Tibial nerve (tissue), 4 donors: ENCODE data around the gene ABCA6. TPM values are rescaled to one million over a fixed set of nuclear protein-coding genes. Genes with fewer than 3 reads are reported as not detected.

ENCODE experiments used
- DNase-seq, 2 donors: peaks; one replicate each; pipeline ENCODE4 v3.0.0-alpha.2; 2019; ENCODE audit warnings: low spot score in 2 of 2
- H3K27ac ChIP-seq, 4 donors: fragments of 200-600 bp; sonication (generic) in 3 of 4; one replicate each; pipeline ENCODE4 v1.5.1; 2017 to 2019; ENCODE audit warnings: mild to moderate bottlenecking in 1 of 4
- H3K27me3 ChIP-seq, 2 donors: fragments of 200-600 bp; sonication (generic) in 1 of 2; one replicate each; pipeline versions ENCODE4 v1.5.1 to v1.6.0; 2017 to 2019
- H3K36me3 ChIP-seq, 3 donors: fragments of 200-600 bp; sonication (generic); one replicate each; pipeline ENCODE4 v1.5.1; 2018 to 2019
- H3K4me1 ChIP-seq, 4 donors: fragments of 200-600 bp; sonication (generic) in 3 of 4; one replicate each; pipeline ENCODE4 v1.5.1; 2017 to 2019
- H3K4me3 ChIP-seq, 4 donors: fragments of 200-600 bp; sonication (generic) in 3 of 4; one replicate each; pipeline ENCODE4 v1.5.1; 2017 to 2019; ENCODE audit warnings: mild to moderate bottlenecking in 1 of 4, moderate library complexity in 1 of 4
- H3K9me3 ChIP-seq, 4 donors: fragments of 200-600 bp; sonication (generic) in 3 of 4; one replicate each; pipeline ENCODE4 v1.5.1; 2017 to 2019
- EP300 ChIP-seq, 2 donors: sonication (generic); formaldehyde crosslinking; IDR thresholded peaks; one replicate each; pipeline ENCODE4 v1.6.1; 2017; ENCODE audit warnings: antibody characterized with exemption in 2 of 2, mild to moderate bottlenecking in 1 of 2
- POLR2A ChIP-seq, 2 donors: fragments of 450-650 bp; IDR thresholded peaks; one replicate each; pipeline ENCODE4 v1.6.1; 2017; ENCODE audit warnings: antibody characterized with exemption in 2 of 2, mild to moderate bottlenecking in 2 of 2, moderate library complexity in 2 of 2
- WGBS, 2 donors: methylation state at CpG; one replicate each; pipeline ENCODE4 v1.1.5; 2018; 5-methylcytosine and 5-hydroxymethylcytosine counted together
- total RNA-seq, 4 donors: library from RNA; depleted of rRNA; stranded (reverse); fragments of >200 nt; gene quantifications; one replicate each; pipeline ENCODE4 v1.1.0, GENCODE V29; 2016
- TF ChIP-seq, protein P1 (sequence below), 5 experiments: fragments of 200-600 bp in 3 of 5; fragments of 450-650 bp in 2 of 5; sonication (generic) in 3 of 5; IDR thresholded peaks; one replicate each; pipeline ENCODE4 v1.5.1; 2016 to 2019; ENCODE audit warnings: antibody characterized with exemption in 5 of 5, mild to moderate bottlenecking in 3 of 5, moderate library complexity in 2 of 5

ABCA6 gene
- total RNA-seq, 4 donors from 2014 or later, result 218 to 308 (median 279) TPM

DNA sequence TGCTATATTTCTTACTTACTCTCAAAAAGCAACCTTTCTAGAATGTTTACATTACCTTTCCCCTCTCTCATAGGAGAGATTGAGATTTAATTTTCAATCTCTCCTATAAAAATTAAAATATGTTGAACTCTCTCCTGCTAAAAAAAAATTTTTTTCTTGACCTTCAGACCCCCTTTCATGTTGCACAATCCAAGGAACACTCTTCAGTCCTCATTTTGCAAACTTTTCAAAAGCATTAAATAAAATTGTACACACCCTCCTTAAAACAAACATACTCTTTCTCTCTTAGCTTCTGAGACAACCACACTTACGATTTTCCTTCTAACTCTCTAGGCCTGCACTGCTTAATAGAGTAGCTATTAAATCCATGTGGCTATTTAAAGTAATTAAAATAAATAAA lies 8.6 kb upstream of the ABCA6 start:
- Histone ChIP-seq H3K4me3 (no peak overlapping the region), H3K9me3 (no peaks in the 10 kb centered on the region), H3K36me3 (peaks cover 0 to 46% (median 0%) of the 10 kb centered on the region in 3 donors), H3K4me1 (peaks cover 0 to 10% (median under 1%) of the 10 kb centered on the region in 4 donors), H3K27me3 (no peaks in the 10 kb centered on the region), H3K27ac (peak overlapping the region in 2 of 4 donors; percentile 39 to 47)
- TF ChIP-seq POLR2A (IDR thresholded peaks at IDR 0.05), result no peak
- TF ChIP-seq, protein P1, sequence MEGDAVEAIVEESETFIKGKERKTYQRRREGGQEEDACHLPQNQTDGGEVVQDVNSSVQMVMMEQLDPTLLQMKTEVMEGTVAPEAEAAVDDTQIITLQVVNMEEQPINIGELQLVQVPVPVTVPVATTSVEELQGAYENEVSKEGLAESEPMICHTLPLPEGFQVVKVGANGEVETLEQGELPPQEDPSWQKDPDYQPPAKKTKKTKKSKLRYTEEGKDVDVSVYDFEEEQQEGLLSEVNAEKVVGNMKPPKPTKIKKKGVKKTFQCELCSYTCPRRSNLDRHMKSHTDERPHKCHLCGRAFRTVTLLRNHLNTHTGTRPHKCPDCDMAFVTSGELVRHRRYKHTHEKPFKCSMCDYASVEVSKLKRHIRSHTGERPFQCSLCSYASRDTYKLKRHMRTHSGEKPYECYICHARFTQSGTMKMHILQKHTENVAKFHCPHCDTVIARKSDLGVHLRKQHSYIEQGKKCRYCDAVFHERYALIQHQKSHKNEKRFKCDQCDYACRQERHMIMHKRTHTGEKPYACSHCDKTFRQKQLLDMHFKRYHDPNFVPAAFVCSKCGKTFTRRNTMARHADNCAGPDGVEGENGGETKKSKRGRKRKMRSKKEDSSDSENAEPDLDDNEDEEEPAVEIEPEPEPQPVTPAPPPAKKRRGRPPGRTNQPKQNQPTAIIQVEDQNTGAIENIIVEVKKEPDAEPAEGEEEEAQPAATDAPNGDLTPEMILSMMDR (IDR thresholded peaks at IDR 0.05), result no peak
- no peak for TF ChIP-seq EP300 (IDR thresholded peaks at IDR 0.05)
- 24 to 52% methylated on average over 1 of the region's 1 CpG for WGBS, 2 donors
- no peak for DNase-seq

DNA sequence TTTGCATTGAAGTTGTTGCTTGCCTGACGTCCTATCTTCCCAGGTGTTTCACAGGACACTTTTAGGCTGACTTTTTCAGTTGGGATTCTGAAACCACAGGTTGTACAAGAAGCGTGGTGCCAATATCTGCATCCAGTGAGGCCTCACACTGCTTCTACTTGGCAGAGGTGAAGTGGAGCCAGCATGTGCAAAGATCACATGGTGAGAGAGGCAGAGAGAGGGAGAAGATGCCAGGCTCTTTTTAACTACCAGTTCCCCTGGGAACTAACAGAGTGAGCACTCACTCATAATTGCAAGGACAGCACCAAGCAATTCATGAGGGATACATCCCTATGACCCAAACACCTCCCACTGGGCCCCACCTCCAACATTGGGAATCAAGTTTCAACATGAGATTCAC lies 5.8 kb upstream of the ABCA6 start:
- DNase-seq, result no peak
- no peaks in the 10 kb centered on the region for H3K27me3 ChIP-seq
- 85 to 88% methylated on average over 2 of the region's 2 CpGs for WGBS, 2 donors
- no peak overlapping the region for H3K4me3 ChIP-seq
- H3K4me1 ChIP-seq, result peaks cover 0 to 36% (median 6%) of the 10 kb centered on the region in 4 donors
- H3K9me3 ChIP-seq, result no peaks in the 10 kb centered on the region
- H3K36me3 ChIP-seq, result peaks cover 0 to 26% (median 0%) of the 10 kb centered on the region in 3 donors
- no peak overlapping the region for H3K27ac ChIP-seq
- TF ChIP-seq EP300 (IDR thresholded peaks at IDR 0.05) (no peak), POLR2A (IDR thresholded peaks at IDR 0.05) (no peak)
- TF ChIP-seq, protein P1 (IDR thresholded peaks at IDR 0.05), result no peak

DNA sequence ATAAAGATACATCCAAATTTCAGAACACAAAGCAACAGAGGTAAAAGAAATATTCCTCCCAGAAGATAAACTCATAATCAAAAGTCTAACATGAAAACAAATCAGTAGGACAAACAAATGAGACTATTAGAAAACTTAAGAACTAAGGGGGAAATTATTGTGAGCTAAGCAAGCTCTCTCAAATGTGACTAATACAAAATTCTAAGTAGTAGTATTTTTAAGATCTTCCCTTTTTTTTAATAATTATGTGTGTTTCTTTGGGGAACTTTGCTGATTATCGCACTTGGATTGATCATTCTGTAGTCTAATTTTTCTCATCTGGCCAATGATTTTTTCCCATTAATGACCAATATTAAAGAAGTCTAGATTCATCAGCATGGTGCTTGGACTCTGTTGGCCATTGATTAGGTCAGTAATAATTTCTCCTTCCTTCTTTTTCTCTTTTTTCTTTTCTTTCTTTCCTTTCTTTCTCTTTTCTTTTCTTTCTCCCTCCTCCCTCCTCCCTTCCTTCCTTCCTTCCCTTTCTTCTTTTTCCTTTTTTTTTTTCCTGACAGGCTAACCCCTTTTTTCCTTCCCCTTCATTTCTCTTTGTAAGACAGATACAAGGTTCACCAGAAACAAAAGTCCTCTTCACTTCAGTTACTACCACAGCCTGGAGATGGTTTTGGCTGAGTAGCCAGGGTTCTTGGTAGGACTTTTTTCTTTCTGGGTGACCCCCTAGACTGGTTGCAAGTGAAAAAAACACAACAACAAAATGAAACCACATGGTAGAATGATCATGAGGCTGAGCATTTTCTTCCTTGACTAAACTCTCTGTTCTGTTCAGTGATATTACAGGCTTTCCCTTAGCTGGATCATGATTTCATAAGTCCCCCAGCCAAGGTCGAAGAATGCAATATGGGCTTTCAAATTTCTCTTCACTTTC lies 2.9 kb upstream of the ABCA6 start:
- 89 to 91% methylated on average over 2 of the region's 2 CpGs for WGBS, 2 donors
- H3K4me1 ChIP-seq, result peaks cover 0 to 32% (median 6%) of the 10 kb centered on the region in 4 donors
- peaks cover 0 to 17% (median 0%) of the 10 kb centered on the region in 3 donors for H3K36me3 ChIP-seq
- DNase-seq, result no peak
- H3K27me3 ChIP-seq, result no peaks in the 10 kb centered on the region
- no peak for TF ChIP-seq POLR2A (IDR thresholded peaks at IDR 0.05)
- TF ChIP-seq EP300 (IDR thresholded peaks at IDR 0.05), result no peak
- TF ChIP-seq, protein P1 (IDR thresholded peaks at IDR 0.05), result no peak
- no peaks in the 10 kb centered on the region for H3K9me3 ChIP-seq
- H3K4me3 ChIP-seq, result no peak overlapping the region
- peak overlapping the region in 2 of 4 donors; percentile 65 to 86 for H3K27ac ChIP-seq

DNA sequence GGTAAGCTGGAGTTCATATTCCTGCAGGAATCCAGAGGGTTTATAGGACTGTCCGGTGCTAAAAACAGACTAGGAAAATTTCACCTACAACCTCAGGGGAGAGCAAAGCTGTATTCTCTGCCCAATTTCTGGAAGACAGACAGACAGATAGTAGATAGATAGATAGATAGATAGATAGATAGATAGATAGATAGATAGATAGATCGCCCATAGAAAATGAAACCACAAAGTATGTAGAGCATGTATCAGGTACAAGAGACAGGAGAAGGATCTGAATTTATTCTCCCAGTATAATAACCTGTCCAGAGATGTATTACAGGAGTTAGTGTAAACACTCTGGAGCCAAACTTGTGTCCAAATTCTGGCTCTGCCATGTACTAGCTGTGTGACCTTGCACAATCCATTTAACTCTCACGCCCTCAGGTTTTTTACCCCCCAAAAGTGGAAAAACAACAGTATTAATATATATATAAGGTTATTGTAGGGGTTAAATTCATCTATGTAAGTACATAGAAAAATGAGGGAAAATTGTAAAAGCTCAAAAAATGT lies 2.1 kb upstream of the ABCA6 start:
- H3K27ac ChIP-seq, result peak overlapping the region in 3 of 4 donors; percentile 41 to 86 (median 65)
- DNase-seq, result no peak
- peaks cover 0 to 13% (median 0%) of the 10 kb centered on the region in 3 donors for H3K36me3 ChIP-seq
- H3K4me1 ChIP-seq, result peaks cover 0 to 32% (median 6%) of the 10 kb centered on the region in 4 donors
- H3K27me3 ChIP-seq, result no peaks in the 10 kb centered on the region
- 89% methylated on average over 3 of the region's 3 CpGs for WGBS, 2 donors
- TF ChIP-seq, protein P1 (IDR thresholded peaks at IDR 0.05), result no peak
- TF ChIP-seq EP300 (IDR thresholded peaks at IDR 0.05), result no peak
- no peaks in the 10 kb centered on the region for H3K9me3 ChIP-seq
- H3K4me3 ChIP-seq, result no peak overlapping the region

DNA sequence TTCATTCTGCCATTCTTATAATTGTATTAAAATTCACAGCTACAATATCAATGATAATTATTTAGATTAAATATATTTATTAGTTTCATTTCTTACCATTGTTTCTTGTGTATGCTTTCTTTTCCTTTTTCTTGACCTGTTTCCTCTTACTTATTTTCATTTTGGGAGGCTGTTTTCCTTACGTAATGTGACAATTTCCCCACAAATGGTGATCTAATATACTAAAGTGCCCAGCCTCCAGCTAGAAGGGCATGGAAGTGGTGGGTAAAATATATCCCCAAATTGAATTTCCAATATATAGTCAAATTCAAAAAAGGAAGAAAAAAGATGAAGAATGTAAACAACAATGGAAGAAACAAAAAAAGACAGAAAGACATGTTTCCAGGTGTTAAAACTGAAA lies 1.5 kb upstream of the ABCA6 start:
- no peak overlapping the region for H3K4me3 ChIP-seq
- H3K27ac ChIP-seq, result peak overlapping the region; percentile 34 to 86 (median 54)
- H3K27me3 ChIP-seq, result no peaks in the 10 kb centered on the region
- WGBS, 2 donors, result 63 to 85% methylated on average over 1 of the region's 1 CpG
- TF ChIP-seq POLR2A (IDR thresholded peaks at IDR 0.05) (no peak), EP300 (IDR thresholded peaks at IDR 0.05) (no peak)
- TF ChIP-seq, protein P1 (IDR thresholded peaks at IDR 0.05), result no peak
- peaks cover 0 to 32% (median 6%) of the 10 kb centered on the region in 4 donors for H3K4me1 ChIP-seq
- no peak for DNase-seq
- peaks cover 0 to 1% (median 0%) of the 10 kb centered on the region in 4 donors for H3K9me3 ChIP-seq
- peaks cover 0 to 12% (median 0%) of the 10 kb centered on the region in 3 donors for H3K36me3 ChIP-seq
